ENCODE results near the gene CELA3B. TPM values are rescaled to one million over a fixed set of nuclear protein-coding genes. Genes with fewer than 3 reads are reported as not detected.

CELA3B gene
- total and polyA plus RNA-seq, 2 of the 13 experiments (the other 11 are each of a cell fraction or from before 2014, with no cell fraction given): 0.34 TPM; not detected in 1

GRCh38 chr1:21946836-21947587 is 29.8 kb upstream of the CELA3B start (continued):
- TF ChIP-seq ZNF280D (CRISPR knock-in tag; IDR thresholded peaks at IDR 0.05) (0 out of 2 replicates have a peak, but pooled peaks have one; percentile 33), ZNF326 (CRISPR knock-in tag; IDR thresholded peaks at IDR 0.05; ENCODE audit: borderline replicate concordance) (no peak), ELF1 (CRISPR knock-in tag; IDR thresholded peaks at IDR 0.05) (peak; percentile 87), GABPB1 (CRISPR knock-in tag; IDR thresholded peaks at IDR 0.05) (peak; percentile 81), ZBTB34 (CRISPR knock-in tag; IDR thresholded peaks at IDR 0.05) (no peak), ZNF30 (CRISPR knock-in tag; IDR thresholded peaks at IDR 0.05) (no peak), CEBPZ (IDR thresholded peaks at IDR 0.05; ENCODE audit: low read length) (no peak), MIER3 (CRISPR knock-in tag; IDR thresholded peaks at IDR 0.05; ENCODE audit: borderline replicate concordance) (peak; percentile 65; the same call in 1 of the 2 replicates), USF2 (IDR thresholded peaks at IDR 0.05; ENCODE audit: low read depth, low read length) (no peak), USF2 (CRISPR knock-in tag; IDR thresholded peaks at IDR 0.05; ENCODE audit: borderline replicate concordance) (no peak), XRCC5 (optimal IDR thresholded peaks at IDR 0.05; ENCODE audit: low read length) (peak; percentile 61), MAX (IDR thresholded peaks at IDR 0.05) (peak; percentile 96), ZBTB44 (CRISPR knock-in tag; IDR thresholded peaks at IDR 0.05) (no peak), EED (CRISPR knock-in tag; IDR thresholded peaks at IDR 0.05) (no peak), ZSCAN9 (CRISPR knock-in tag; IDR thresholded peaks at IDR 0.05; ENCODE audit: borderline replicate concordance) (no peak; the same call in 1 of the 2 replicates), HCFC1 (IDR thresholded peaks at IDR 0.05; ENCODE audit: low read depth, low read length) (no peak), SATB2 (CRISPR knock-in tag; IDR thresholded peaks at IDR 0.05) (no peak), TOPORS (CRISPR knock-in tag; IDR thresholded peaks at IDR 0.05) (no peak)

Data from HepG2 (cell line).